Gastroesophageal sphincter (tissue), 4 donors: ENCODE measurements around the gene XYLT1. TPM values are rescaled to one million over a fixed set of nuclear protein-coding genes. Genes with fewer than 3 reads are reported as not detected.

Experiments used
- ATAC-seq: fragments of 150-250 bp; one replicate; pipeline ENCODE4 v1.9.1; 2016; ENCODE audit warnings: mild to moderate bottlenecking, moderate library complexity
- H3K27ac ChIP-seq, 4 donors: fragments of 200-600 bp; sonication (generic) in 3 of 4; 1 replicate in 3 of 4; 2 replicates in 1 of 4; pipeline ENCODE4 v1.5.1; 2016 to 2019
- H3K27me3 ChIP-seq: fragments of 200-600 bp; sonication (generic); one replicate; pipeline ENCODE4 v1.5.1; 2019
- H3K36me3 ChIP-seq, 2 donors: fragments of 200-600 bp; sonication (generic); one replicate each; pipeline ENCODE4 v1.5.1; 2019; ENCODE audit warnings: control low read depth in 1 of 2
- H3K4me1 ChIP-seq, 3 donors: fragments of 200-600 bp; sonication (generic); 1 replicate in 2 of 3; 2 replicates in 1 of 3; pipeline ENCODE4 v1.5.1; 2016 to 2019; ENCODE audit warnings: control low read depth in 2 of 3
- H3K4me3 ChIP-seq, 2 donors: fragments of 200-600 bp; sonication (generic); one replicate each; pipeline ENCODE4 v1.5.1; 2019; ENCODE audit warnings: mild to moderate bottlenecking in 1 of 2, moderate library complexity in 1 of 2
- H3K9me3 ChIP-seq, 3 donors: fragments of 200-600 bp; sonication (generic); one replicate each; pipeline ENCODE4 v1.5.1; 2017 to 2019; ENCODE audit warnings: control low read depth in 2 of 3
- CTCF ChIP-seq, 4 experiments: fragments of 200-600 bp in 2 of 4; fragments of 450-650 bp in 2 of 4; sonication (generic) in 1 of 4; IDR thresholded peaks; one replicate each; pipeline ENCODE4 v1.5.1; 2017 to 2019; ENCODE audit warnings: antibody characterized with exemption in 4 of 4, mild to moderate bottlenecking in 2 of 4, moderate library complexity in 2 of 4
- EP300 ChIP-seq: sonication (generic); formaldehyde crosslinking; IDR thresholded peaks from one replicate; pipeline ENCODE4 v1.6.1; 2017; ENCODE audit warnings: antibody characterized with exemption, mild to moderate bottlenecking
- POLR2A ChIP-seq, 2 donors: fragments of 450-650 bp; IDR thresholded peaks; one replicate each; pipeline ENCODE4 v1.6.1; 2017; ENCODE audit warnings: antibody characterized with exemption in 2 of 2, mild to moderate bottlenecking in 2 of 2, moderate library complexity in 1 of 2
- POLR2AphosphoS5 ChIP-seq: sonication (generic); formaldehyde crosslinking; IDR thresholded peaks from one replicate; pipeline ENCODE4 v1.6.1; 2017; ENCODE audit warnings: antibody characterized with exemption
- WGBS, 2 donors: methylation state at CpG; one replicate each; pipeline ENCODE4 v1.1.5; 2018; ENCODE audit warnings: low coverage in 1 of 2; 5-methylcytosine and 5-hydroxymethylcytosine counted together
- total RNA-seq, 4 donors: library from RNA; depleted of rRNA; stranded (reverse); fragments of >200 nt; gene quantifications; one replicate each; pipeline ENCODE4 v1.1.0, GENCODE V29; 2016

XYLT1 gene
- total RNA-seq, 4 donors from 2014 or later = 19.1 to 51.6 (median 23.7) TPM

- no peaks in the 10 kb centered on the region for H3K9me3 ChIP-seq
- no peak overlapping the region for H3K27ac ChIP-seq
- no peak for TF ChIP-seq CTCF (IDR thresholded peaks at IDR 0.05)
- no peak for TF ChIP-seq POLR2A (IDR thresholded peaks at IDR 0.05)
- TF ChIP-seq EP300 = no peak
- TF ChIP-seq POLR2AphosphoS5 = no peak
- peaks cover 0 to 49% (median 5%) of the 10 kb centered on the region in 3 donors for H3K4me1 ChIP-seq
- ATAC-seq = no peak
- whole genome bisulfite sequencing, 2 donors = 75 to 92% methylated on average over 6 to 7 of the region's 7 CpGs
- H3K36me3 ChIP-seq = peaks cover 0 to 5% of the 10 kb centered on the region in 2 donors
- H3K4me3 ChIP-seq = no peak overlapping the region
- no peaks in the 10 kb centered on the region for H3K27me3 ChIP-seq
Observed at GRCh38 chr16:17450291-17450690, 20.5 kb downstream of the XYLT1 start.

- peak overlapping the region in 1 of 4 donors; percentile 21 for H3K27ac ChIP-seq
- peaks cover 0 to 46% (median 5%) of the 10 kb centered on the region in 3 donors for H3K4me1 ChIP-seq
- 20 to 87% methylated on average over 1 to 9 of the region's 15 CpGs for WGBS, 2 donors
- no peaks in the 10 kb centered on the region for H3K9me3 ChIP-seq
- TF ChIP-seq EP300 (no peak), POLR2AphosphoS5 (no peak), POLR2A (IDR thresholded peaks at IDR 0.05) (no peak), CTCF (IDR thresholded peaks at IDR 0.05) (no peak)
- ATAC-seq = peak; percentile 74
- H3K4me3 ChIP-seq = no peak overlapping the region
- peaks cover 0 to 6% of the 10 kb centered on the region in 2 donors for H3K36me3 ChIP-seq
- no peaks in the 10 kb centered on the region for H3K27me3 ChIP-seq
Observed at GRCh38 chr16:17448640-17449638, 21.8 kb downstream of the XYLT1 start.

- 45 to 87% methylated on average over 2 to 3 of the region's 5 CpGs for WGBS, 2 donors
- no peak for ATAC-seq
- H3K4me3 ChIP-seq = no peak overlapping the region
- TF ChIP-seq POLR2A (IDR thresholded peaks at IDR 0.05) (no peak), POLR2AphosphoS5 (no peak), EP300 (no peak), CTCF (IDR thresholded peaks at IDR 0.05) (no peak)
- no peaks in the 10 kb centered on the region for H3K9me3 ChIP-seq
- no peak overlapping the region for H3K27ac ChIP-seq
- peaks cover 0 to 6% of the 10 kb centered on the region in 2 donors for H3K36me3 ChIP-seq
- H3K27me3 ChIP-seq = no peaks in the 10 kb centered on the region
- H3K4me1 ChIP-seq = peaks cover 0 to 34% (median 5%) of the 10 kb centered on the region in 3 donors
Observed at GRCh38 chr16:17447101-17447569, 23.6 kb downstream of the XYLT1 start.

GRCh38 chr16:17446661-17447060 is 24.1 kb downstream of the XYLT1 start:
- H3K36me3 ChIP-seq = peaks cover 0 to 6% of the 10 kb centered on the region in 2 donors
- 25 to 63% methylated on average over 4 of the region's 10 CpGs for WGBS, 2 donors

More at GRCh38 chr16:17446661-17447060, 24.1 kb downstream of the XYLT1 start:
- TF ChIP-seq POLR2AphosphoS5 (no peak), POLR2A (IDR thresholded peaks at IDR 0.05) (no peak), EP300 (no peak), CTCF (IDR thresholded peaks at IDR 0.05) (no peak)
- Histone ChIP-seq H3K9me3 (no peaks in the 10 kb centered on the region), H3K27ac (no peak overlapping the region), H3K4me1 (peaks cover 0 to 34% (median 5%) of the 10 kb centered on the region in 3 donors), H3K4me3 (no peak overlapping the region), H3K27me3 (no peaks in the 10 kb centered on the region)
- no peak for ATAC-seq
